H1 (cell line): Measurements from ENCODE around the gene DENND1A. TPM values are rescaled to one million over a fixed set of nuclear protein-coding genes. Genes with fewer than 3 reads are reported as not detected.

Source experiments
- CTCF ChIA-PET: fragments of 300-600 bp; sonication (Branson Sonifier 250); formaldehyde crosslinking; loops from one replicate; lab custom pipeline; 2021; ENCODE audit not compliant: partially characterized antibody; lab: Charles Lee
- POLR2A ChIA-PET: fragments of 300-600 bp; sonication (Branson Sonifier 250); formaldehyde crosslinking; loops from one replicate; lab custom pipeline; 2021; ENCODE audit warnings: inconsistent platforms; ENCODE audit not compliant: partially characterized antibody; lab: Charles Lee
- DNase-seq, 2 experiments: peaks; one replicate each; pipeline versions ENCODE4 v3.0.0 to v3.0.0-alpha.2; 2010 to 2022; ENCODE audit warnings: low spot score in 2 of 2, low read depth in 1 of 2, mixed read lengths in 1 of 2
- FAIRE-seq: peaks from 2 replicates; lab custom pipeline; 2011; peaks lifted over from hg19 to GRCh38; lab: Jason Lieb, UNC
- H2AFZ ChIP-seq: 2 replicates; pipeline ENCODE4 v1.8.1; 2012; ENCODE audit warnings: low read length, inconsistent platforms
- H2AK5ac ChIP-seq: 2 replicates; pipeline ENCODE4 v1.6.1; 2013; ENCODE audit warnings: low read depth, low read length
- H2BK120ac ChIP-seq: replicated peaks from 2 replicates; pipeline ENCODE3; 2013; ENCODE audit warnings: low read depth, low read length, inconsistent platforms
- H2BK12ac ChIP-seq: 2 replicates; pipeline ENCODE4 v1.6.1; 2013; ENCODE audit warnings: low read depth, low read length
- H2BK15ac ChIP-seq: 2 replicates; pipeline ENCODE4 v1.6.1; 2013; ENCODE audit warnings: low read length
- H2BK20ac ChIP-seq: 2 replicates; pipeline ENCODE4 v1.6.1; 2013; ENCODE audit warnings: low read length
- H2BK5ac ChIP-seq: 2 replicates; pipeline ENCODE4 v1.6.1; 2013; ENCODE audit warnings: low read depth, low read length
- H3K14ac ChIP-seq: 2 replicates; pipeline ENCODE4 v1.6.1; 2013; ENCODE audit warnings: inconsistent platforms; ENCODE audit not compliant: insufficient read length
- H3K18ac ChIP-seq: 2 replicates; pipeline ENCODE4 v1.6.1; 2013; ENCODE audit warnings: low read length; ENCODE audit errors: extremely low read depth
- H3K23ac ChIP-seq: 2 replicates; pipeline ENCODE4 v1.6.1; 2013; ENCODE audit warnings: inconsistent platforms; ENCODE audit not compliant: insufficient read length
- H3K23me2 ChIP-seq: 2 replicates; pipeline ENCODE4 v1.6.1; 2013; ENCODE audit warnings: low read depth, low read length
- H3K27ac ChIP-seq: 2 replicates; pipeline ENCODE4 v1.6.1; 2011; ENCODE audit warnings: low read depth, low read length, inconsistent platforms
- H3K27me3 ChIP-seq, 4 experiments: replicated peaks in 1 of 4; 1 replicate in 1 of 4; 2 replicates in 3 of 4; pipeline versions ENCODE4 v1.6.1 to v1.8.1; 2011 to 2013; ENCODE audit warnings: low read length in 3 of 4, mild to moderate bottlenecking in 3 of 4, inconsistent platforms in 2 of 4, mixed read lengths in 2 of 4, moderate library complexity in 1 of 4; ENCODE audit not compliant: control insufficient read depth in 3 of 4, insufficient read depth in 3 of 4; ENCODE audit errors: extremely low read depth in 1 of 4
- H3K36me3 ChIP-seq, 4 experiments: 2 replicates each; pipeline versions ENCODE4 v1.6.1 to v1.8.1; 2011 to 2013; ENCODE audit warnings: mild to moderate bottlenecking in 4 of 4, low read length in 3 of 4, moderate library complexity in 2 of 4, control low read depth in 1 of 4, inconsistent platforms in 1 of 4; ENCODE audit not compliant: insufficient read depth in 4 of 4, control insufficient read depth in 2 of 4
- H3K4ac ChIP-seq: replicated peaks from 2 replicates; pipeline ENCODE3; 2013; ENCODE audit warnings: low read length, low read depth, mixed read lengths, inconsistent platforms; ENCODE audit not compliant: insufficient read length
- H3K4me1 ChIP-seq, 4 experiments: replicated peaks in 1 of 4; 1 replicate in 1 of 4; 2 replicates in 3 of 4; pipeline versions ENCODE4 v1.6.1 to v1.8.1; 2011 to 2013; ENCODE audit warnings: low read length in 3 of 4, inconsistent platforms in 2 of 4, mixed read lengths in 1 of 4; ENCODE audit not compliant: insufficient read depth in 4 of 4, control insufficient read depth in 3 of 4
- H3K4me2 ChIP-seq, 2 experiments: 2 replicates each; pipeline versions ENCODE4 v1.6.1 to v1.8.1; 2011 to 2013; ENCODE audit warnings: low read depth in 2 of 2, low read length in 2 of 2, control low read depth in 1 of 2, inconsistent platforms in 1 of 2, mild to moderate bottlenecking in 1 of 2; ENCODE audit not compliant: insufficient read depth in 1 of 2
- H3K4me3 ChIP-seq, 4 experiments: fragments of 200-600, 300-600 bp in 1 of 4; sonication (generic), shearing (Covaris generic), sonication (Bioruptor Twin) in 1 of 4; 2 replicates each; pipeline versions ENCODE4 v1.5.1 to v1.8.1; 2011 to 2016; ENCODE audit warnings: low read length in 4 of 4, low read depth in 3 of 4, control low read depth in 2 of 4, inconsistent platforms in 2 of 4, mild to moderate bottlenecking in 2 of 4, mixed read lengths in 1 of 4, moderate library complexity in 1 of 4; ENCODE audit not compliant: insufficient read depth in 2 of 4; ENCODE audit errors: extremely low read depth in 1 of 4
- H3K56ac ChIP-seq: replicated peaks from 2 replicates; pipeline ENCODE3; 2013; ENCODE audit warnings: low read depth, mild to moderate bottlenecking, mixed read lengths, low read length, inconsistent platforms; ENCODE audit not compliant: insufficient read length
- H3K79me1 ChIP-seq: 2 replicates; pipeline ENCODE4 v1.6.1; 2013; ENCODE audit warnings: low read depth, low read length, control low read depth
- H3K79me2 ChIP-seq, 2 experiments: 2 replicates each; pipeline versions ENCODE4 v1.6.1 to v1.8.1; 2012 to 2013; ENCODE audit warnings: low read length in 2 of 2, mild to moderate bottlenecking in 2 of 2, inconsistent platforms in 1 of 2; ENCODE audit not compliant: insufficient read depth in 2 of 2, control insufficient read depth in 1 of 2
- H3K9ac ChIP-seq, 4 experiments: replicated peaks in 1 of 4; 1 replicate in 1 of 4; 2 replicates in 3 of 4; pipeline versions ENCODE4 v1.6.1 to v1.8.1; 2011 to 2013; ENCODE audit warnings: low read depth in 3 of 4, low read length in 3 of 4, control low read depth in 2 of 4, mild to moderate bottlenecking in 2 of 4, moderate library complexity in 2 of 4, inconsistent platforms in 1 of 4; ENCODE audit errors: extremely low read depth in 1 of 4
- H3K9me3 ChIP-seq, 2 experiments: 2 replicates each; pipeline versions ENCODE4 v1.6.1 to v1.8.1; 2012 to 2013; ENCODE audit warnings: mild to moderate bottlenecking in 2 of 2, moderate library complexity in 2 of 2, control low read depth in 1 of 2, inconsistent platforms in 1 of 2, low read depth in 1 of 2, low read length in 1 of 2, mixed read lengths in 1 of 2; ENCODE audit not compliant: insufficient read depth in 2 of 2
- H4K20me1 ChIP-seq, 2 experiments: replicated peaks in 1 of 2; 2 replicates each; pipeline versions ENCODE3 to v1.8.1; 2011 to 2013; ENCODE audit warnings: inconsistent platforms in 2 of 2, low read length in 2 of 2, mild to moderate bottlenecking in 1 of 2; ENCODE audit not compliant: insufficient read depth in 2 of 2, control insufficient read depth in 1 of 2
- H4K5ac ChIP-seq: 2 replicates; pipeline ENCODE4 v1.6.1; 2013; ENCODE audit warnings: low read length, low read depth, mixed read lengths, inconsistent platforms; ENCODE audit not compliant: insufficient read length
- H4K8ac ChIP-seq: 2 replicates; pipeline ENCODE4 v1.8.0; 2013; ENCODE audit warnings: mild to moderate bottlenecking, moderate library complexity, low read length, inconsistent platforms; ENCODE audit not compliant: insufficient read depth; ENCODE audit errors: extremely low read depth
- H4K91ac ChIP-seq: replicated peaks from 2 replicates; pipeline ENCODE3; 2013; ENCODE audit warnings: low read length, mixed read lengths, inconsistent platforms; ENCODE audit not compliant: insufficient read length
- KDM1A ChIP-seq: fragments of 200-600, 300-600 bp; sonication (generic); IDR thresholded peaks from 2 replicates; pipeline ENCODE4 v1.7.1; 2016; ENCODE audit warnings: mild to moderate bottlenecking, low read length, borderline replicate concordance
- KDM4A ChIP-seq: IDR thresholded peaks from one replicate; pipeline ENCODE4 v1.7.1; 2012; ENCODE audit warnings: low read depth, mild to moderate bottlenecking, moderate library complexity, low read length, inconsistent platforms; ENCODE audit not compliant: severe bottlenecking
- RNF2 ChIP-seq: fragments of 200-900, 300-1000 bp; sonication (generic); IDR thresholded peaks from 2 replicates; pipeline ENCODE4 v1.7.1; 2016; ENCODE audit warnings: borderline replicate concordance, low read depth, mild to moderate bottlenecking, antibody characterized with exemption, low read length; ENCODE audit not compliant: poor library complexity, severe bottlenecking; ENCODE audit errors: missing control alignments
- SAP30 ChIP-seq: fragments of 300-600 bp; sonication (generic); IDR thresholded peaks from 2 replicates; pipeline ENCODE4 v1.7.1; 2012; ENCODE audit warnings: low read length, moderate library complexity, mild to moderate bottlenecking, inconsistent platforms; ENCODE audit not compliant: insufficient read depth, insufficient replicate concordance
- SIN3A ChIP-seq, 2 experiments: IDR thresholded peaks in 1 of 2; conservative IDR thresholded peaks in 1 of 2; 2 replicates each; pipeline ENCODE4 v1.6.1; 2011 to 2012; ENCODE audit warnings: low read length in 2 of 2, improper control_type of control experiment in 1 of 2, low read depth in 1 of 2, mild to moderate bottlenecking in 1 of 2
- SP2 ChIP-seq: IDR thresholded peaks from 2 replicates; pipeline ENCODE4 v1.6.1; 2012; ENCODE audit warnings: mild to moderate bottlenecking, low read length, inconsistent platforms
- WGBS, 2 experiments: shearing (Covaris generic) in 1 of 2; methylation state at CpG; one replicate each; pipeline versions ENCODE4 v1.1.6 to v1.1.7; 2013 to 2015; ENCODE audit warnings: low lambda C conversion rate in 2 of 2, mixed read lengths in 2 of 2, inconsistent platforms in 1 of 2, low coverage in 1 of 2, missing lambda C conversion rate in 1 of 2; ENCODE audit not compliant: insufficient replicate concordance in 2 of 2, insufficient coverage in 1 of 2, insufficient read length in 1 of 2; ENCODE audit errors: extremely low coverage in 1 of 2, missing lambda C conversion rate in 1 of 2; 5-methylcytosine and 5-hydroxymethylcytosine counted together
- polyA plus RNA-seq, 7 experiments: library from polyadenylated mRNA; depleted of rRNA in 3 of 7; stranded (reverse) in 5 of 7; unstranded in 2 of 7; fragments of >200 nt in 5 of 7; fragments of 200-250 nt in 2 of 7; gene quantifications; 1 replicate in 5 of 7; 2 replicates in 1 of 7; 4 replicates in 1 of 7; pipeline versions ENCODE4 v1.2.1 to v1.2.3, GENCODE V29; 2011 to 2013; ENCODE audit warnings: missing spikeins in 2 of 7, mixed read lengths in 2 of 7
- total RNA-seq: library from RNA; stranded (reverse); fragmentation: NEBNext Ultra II Directional; extraction: Animal tissue kit (Norgen Biotek cat#: 25700); gene quantifications from 2 replicates; pipeline ENCODE4 v1.2.1, GENCODE V29; 2021
- TF ChIP-seq, protein P1 (sequence below), 3 experiments: IDR thresholded peaks; 1 replicate in 2 of 3; 2 replicates in 1 of 3; pipeline versions ENCODE4 v1.5.1 to v1.6.1; 2011; ENCODE audit warnings: low read length in 3 of 3, mild to moderate bottlenecking in 3 of 3, inconsistent platforms in 2 of 3, low read depth in 1 of 3, moderate library complexity in 1 of 3; ENCODE audit not compliant: insufficient read depth in 1 of 3; ENCODE audit errors: control extremely low read depth in 1 of 3
- TF ChIP-seq, protein P2 (sequence below): IDR thresholded peaks from 2 replicates; pipeline ENCODE4 v1.6.1; 2012; ENCODE audit warnings: low read length, inconsistent platforms

DENND1A gene
- total and polyA plus RNA-seq, 2 of the 8 experiments (the other 6 are each of a cell fraction or from before 2014, with no cell fraction given): 24.1 to 26.4 TPM

- WGBS, 2 experiments: no CpG with 5 or more reads among the region's 1 CpG
- no peak for TF ChIP-seq KDM1A
- no peak for TF ChIP-seq SIN3A (conservative IDR thresholded peaks at IDR 0.05 in 1 of 2, IDR thresholded peaks at IDR 0.05 in 1 of 2; ENCODE audit: low read depth in 1 of 2, low read length in 2 of 2)
- TF ChIP-seq KDM4A: no peak
- TF ChIP-seq, protein P1, sequence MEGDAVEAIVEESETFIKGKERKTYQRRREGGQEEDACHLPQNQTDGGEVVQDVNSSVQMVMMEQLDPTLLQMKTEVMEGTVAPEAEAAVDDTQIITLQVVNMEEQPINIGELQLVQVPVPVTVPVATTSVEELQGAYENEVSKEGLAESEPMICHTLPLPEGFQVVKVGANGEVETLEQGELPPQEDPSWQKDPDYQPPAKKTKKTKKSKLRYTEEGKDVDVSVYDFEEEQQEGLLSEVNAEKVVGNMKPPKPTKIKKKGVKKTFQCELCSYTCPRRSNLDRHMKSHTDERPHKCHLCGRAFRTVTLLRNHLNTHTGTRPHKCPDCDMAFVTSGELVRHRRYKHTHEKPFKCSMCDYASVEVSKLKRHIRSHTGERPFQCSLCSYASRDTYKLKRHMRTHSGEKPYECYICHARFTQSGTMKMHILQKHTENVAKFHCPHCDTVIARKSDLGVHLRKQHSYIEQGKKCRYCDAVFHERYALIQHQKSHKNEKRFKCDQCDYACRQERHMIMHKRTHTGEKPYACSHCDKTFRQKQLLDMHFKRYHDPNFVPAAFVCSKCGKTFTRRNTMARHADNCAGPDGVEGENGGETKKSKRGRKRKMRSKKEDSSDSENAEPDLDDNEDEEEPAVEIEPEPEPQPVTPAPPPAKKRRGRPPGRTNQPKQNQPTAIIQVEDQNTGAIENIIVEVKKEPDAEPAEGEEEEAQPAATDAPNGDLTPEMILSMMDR (IDR thresholded peaks at IDR 0.05; ENCODE audit: control extremely low read depth in 1 of 3, insufficient read depth in 1 of 3, low read depth in 1 of 3, low read length in 3 of 3): no peak
- TF ChIP-seq RNF2: no peak
- TF ChIP-seq, protein P2, sequence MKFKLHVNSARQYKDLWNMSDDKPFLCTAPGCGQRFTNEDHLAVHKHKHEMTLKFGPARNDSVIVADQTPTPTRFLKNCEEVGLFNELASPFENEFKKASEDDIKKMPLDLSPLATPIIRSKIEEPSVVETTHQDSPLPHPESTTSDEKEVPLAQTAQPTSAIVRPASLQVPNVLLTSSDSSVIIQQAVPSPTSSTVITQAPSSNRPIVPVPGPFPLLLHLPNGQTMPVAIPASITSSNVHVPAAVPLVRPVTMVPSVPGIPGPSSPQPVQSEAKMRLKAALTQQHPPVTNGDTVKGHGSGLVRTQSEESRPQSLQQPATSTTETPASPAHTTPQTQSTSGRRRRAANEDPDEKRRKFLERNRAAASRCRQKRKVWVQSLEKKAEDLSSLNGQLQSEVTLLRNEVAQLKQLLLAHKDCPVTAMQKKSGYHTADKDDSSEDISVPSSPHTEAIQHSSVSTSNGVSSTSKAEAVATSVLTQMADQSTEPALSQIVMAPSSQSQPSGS: no peak
- TF ChIP-seq SAP30: no peak
- no peak for TF ChIP-seq SP2
Observed at GRCh38 chr9:123639743-123640142, 290.2 kb downstream of the DENND1A start.

More at GRCh38 chr9:123639743-123640142, 290.2 kb downstream of the DENND1A start:
- FAIRE-seq: no peak
- Histone ChIP-seq H3K4ac (no peak overlapping the region), H2BK20ac (no peak overlapping the region), H3K79me2 (no peaks in the 10 kb centered on the region), H4K8ac (no peak overlapping the region), H3K23me2 (no peaks in the 10 kb centered on the region; the same call in 1 of the 2 replicates), H2AFZ (no peak overlapping the region), H3K4me3 (no peak overlapping the region), H3K9me3 (no peaks in the 10 kb centered on the region), H3K4me1 (no peaks in the 10 kb centered on the region), H2BK12ac (no peak overlapping the region), H3K36me3 (no peaks in the 10 kb centered on the region), H2BK120ac (no peak overlapping the region), H4K5ac (no peak overlapping the region), H2BK15ac (no peak overlapping the region), H3K9ac (no peak overlapping the region), H3K27ac (no peak overlapping the region), H3K56ac (no peak overlapping the region), H3K18ac (no peak overlapping the region), H4K91ac (no peak overlapping the region), H3K23ac (no peak overlapping the region), H2BK5ac (no peak overlapping the region), H3K79me1 (no peaks in the 10 kb centered on the region), H4K20me1 (peaks cover 0 to 2% of the 10 kb centered on the region in 2 experiments), H3K14ac (no peak overlapping the region), H3K4me2 (no peak overlapping the region), H2AK5ac (no peak overlapping the region), H3K27me3 (no peaks in the 10 kb centered on the region; a peak in 1 of 7 replicates)
- CTCF ChIA-PET: interaction anchor here (0.6 kb wide), 1 partner anchor 752 kb away, joined by 3 read pairs; no protein-coding TSS in a partner anchor
- POLR2A ChIA-PET: no interaction called here
- DNase-seq: no peak
